Measurements from ENCODE around the gene KLRF2. TPM values are rescaled to one million over a fixed set of nuclear protein-coding genes. Genes with fewer than 3 reads are reported as not detected.

The KLRF2 gene
- total RNA-seq, 1 experiment from 2014 or later = not detected

DNA sequence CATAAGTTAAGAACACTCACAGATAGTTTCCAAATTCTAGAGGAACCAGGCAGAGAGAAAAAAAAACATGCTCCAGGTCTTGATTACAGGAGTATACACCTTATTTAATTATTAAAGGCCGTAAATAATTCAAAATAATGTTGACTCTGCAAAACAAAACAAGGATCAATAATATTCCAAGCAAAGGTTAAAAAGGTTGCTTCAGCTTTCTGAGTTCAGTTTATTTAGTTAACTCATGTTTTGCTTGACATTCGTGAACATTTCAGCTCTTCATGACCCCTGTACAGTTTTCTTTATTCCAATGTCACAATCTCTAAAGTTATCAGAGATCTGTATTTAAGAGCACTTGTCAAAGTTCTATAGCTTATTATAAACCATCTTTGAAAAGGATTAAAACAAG lies 19.6 kb downstream of the KLRF2 start:
- no peak overlapping the region for H3K27ac Mint-ChIP-seq
- Histone ChIP-seq H2BK120ac (ENCODE audit: low read depth, low read length, poor library complexity, severe bottlenecking) (no peak overlapping the region), H3K9ac (ENCODE audit: extremely low read depth, insufficient read length, low read length) (no peak overlapping the region), H3K27ac (ENCODE audit: insufficient read length, low read depth, low read length) (no peak overlapping the region), H4K91ac (ENCODE audit: insufficient read length, low read depth, low read length) (no peak overlapping the region), H3K18ac (ENCODE audit: insufficient read length, low read depth, low read length) (no peak overlapping the region), H3K9me3 (ENCODE audit: control insufficient read depth, low read depth, low read length) (no peaks in the 10 kb centered on the region), H2BK15ac (ENCODE audit: low read depth, low read length) (no peak overlapping the region), H3K27me3 (ENCODE audit: insufficient read depth, low read length) (no peaks in the 10 kb centered on the region), H4K20me1 (ENCODE audit: control insufficient read depth, insufficient read depth, insufficient read length) (no peaks in the 10 kb centered on the region), H2AK5ac (ENCODE audit: insufficient read length, low read length) (no peak overlapping the region), H3K4me2 (ENCODE audit: insufficient read depth, insufficient read length, low read length) (no peak overlapping the region), H3K23me2 (ENCODE audit: insufficient read length, low read depth, low read length, poor library complexity, severe bottlenecking) (no peaks in the 10 kb centered on the region), H2BK20ac (ENCODE audit: low read depth, low read length, poor library complexity, severe bottlenecking) (no peak overlapping the region), H2AFZ (ENCODE audit: low read length) (no peak overlapping the region), H2BK5ac (ENCODE audit: insufficient read length, low read length) (no peak overlapping the region), H3K79me1 (ENCODE audit: insufficient read depth, low read depth, low read length, poor library complexity, severe bottlenecking) (no peaks in the 10 kb centered on the region), H3K56ac (ENCODE audit: insufficient read length, low read depth, low read length) (no peak overlapping the region), H2BK12ac (ENCODE audit: insufficient read length, low read depth, low read length) (no peak overlapping the region), H3K14ac (ENCODE audit: insufficient read depth, low read length) (no peak overlapping the region), H4K5ac (ENCODE audit: insufficient read length, low read depth, low read length) (no peak overlapping the region), H3T11ph (ENCODE audit: low read length) (no peak overlapping the region), H3K4me1 (ENCODE audit: insufficient read depth, low read length) (no peaks in the 10 kb centered on the region), H4K8ac (replicated peaks; ENCODE audit: insufficient read length, low read depth, low read length) (no peak overlapping the region), H3K23ac (ENCODE audit: insufficient read length, low read depth, low read length) (no peak overlapping the region), H3K4ac (ENCODE audit: low read depth, low read length) (no peak overlapping the region), H3K79me2 (ENCODE audit: insufficient read depth, low read length) (no peaks in the 10 kb centered on the region)
- no peak overlapping the region for H3K4me3 Mint-ChIP-seq
- H3K4me1 Mint-ChIP-seq = peaks cover 11 to 16% of the 10 kb centered on the region in 2 experiments
- H3K9me3 Mint-ChIP-seq = peaks cover 15 to 24% of the 10 kb centered on the region in 2 experiments
- peaks cover 2 to 26% (median 23%) of the 10 kb centered on the region in 3 experiments for H3K36me3 Mint-ChIP-seq (ENCODE audit: insufficient read depth in 1 of 3, low read depth in 3 of 3)
- no CpG with 5 or more reads among the region's 2 CpGs for WGBS (ENCODE audit: extremely low coverage, insufficient read length, low lambda C conversion rate)
- TF ChIP-seq, protein P1, sequence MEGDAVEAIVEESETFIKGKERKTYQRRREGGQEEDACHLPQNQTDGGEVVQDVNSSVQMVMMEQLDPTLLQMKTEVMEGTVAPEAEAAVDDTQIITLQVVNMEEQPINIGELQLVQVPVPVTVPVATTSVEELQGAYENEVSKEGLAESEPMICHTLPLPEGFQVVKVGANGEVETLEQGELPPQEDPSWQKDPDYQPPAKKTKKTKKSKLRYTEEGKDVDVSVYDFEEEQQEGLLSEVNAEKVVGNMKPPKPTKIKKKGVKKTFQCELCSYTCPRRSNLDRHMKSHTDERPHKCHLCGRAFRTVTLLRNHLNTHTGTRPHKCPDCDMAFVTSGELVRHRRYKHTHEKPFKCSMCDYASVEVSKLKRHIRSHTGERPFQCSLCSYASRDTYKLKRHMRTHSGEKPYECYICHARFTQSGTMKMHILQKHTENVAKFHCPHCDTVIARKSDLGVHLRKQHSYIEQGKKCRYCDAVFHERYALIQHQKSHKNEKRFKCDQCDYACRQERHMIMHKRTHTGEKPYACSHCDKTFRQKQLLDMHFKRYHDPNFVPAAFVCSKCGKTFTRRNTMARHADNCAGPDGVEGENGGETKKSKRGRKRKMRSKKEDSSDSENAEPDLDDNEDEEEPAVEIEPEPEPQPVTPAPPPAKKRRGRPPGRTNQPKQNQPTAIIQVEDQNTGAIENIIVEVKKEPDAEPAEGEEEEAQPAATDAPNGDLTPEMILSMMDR (conservative IDR thresholded peaks at IDR 0.05) = no peak
- no peaks in the 10 kb centered on the region; the same call in 1 of the 2 replicates for H3K27me3 Mint-ChIP-seq (ENCODE audit: low read depth)
- no peak for DNase-seq

Measured in H9 (cell line).